ENCODE measurements around the gene SPARC.

SPARC gene

GRCh38 chr5:151642472-151643140 lies 44.1 kb downstream of the SPARC start:
- TF ChIP-seq, protein P1, sequence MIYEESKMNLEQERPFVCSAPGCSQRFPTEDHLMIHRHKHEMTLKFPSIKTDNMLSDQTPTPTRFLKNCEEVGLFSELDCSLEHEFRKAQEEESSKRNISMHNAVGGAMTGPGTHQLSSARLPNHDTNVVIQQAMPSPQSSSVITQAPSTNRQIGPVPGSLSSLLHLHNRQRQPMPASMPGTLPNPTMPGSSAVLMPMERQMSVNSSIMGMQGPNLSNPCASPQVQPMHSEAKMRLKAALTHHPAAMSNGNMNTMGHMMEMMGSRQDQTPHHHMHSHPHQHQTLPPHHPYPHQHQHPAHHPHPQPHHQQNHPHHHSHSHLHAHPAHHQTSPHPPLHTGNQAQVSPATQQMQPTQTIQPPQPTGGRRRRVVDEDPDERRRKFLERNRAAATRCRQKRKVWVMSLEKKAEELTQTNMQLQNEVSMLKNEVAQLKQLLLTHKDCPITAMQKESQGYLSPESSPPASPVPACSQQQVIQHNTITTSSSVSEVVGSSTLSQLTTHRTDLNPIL (CRISPR knock-in tag; IDR thresholded peaks at IDR 0.05; ENCODE audit: low read depth): no peak
- TF ChIP-seq ZC3H10 (CRISPR knock-in tag; IDR thresholded peaks at IDR 0.05) (no peak), ARNTL (CRISPR knock-in tag; IDR thresholded peaks at IDR 0.05; ENCODE audit: borderline replicate concordance, low read depth) (no peak), ESRRG (CRISPR knock-in tag; IDR thresholded peaks at IDR 0.05) (no peak), SNAI2 (CRISPR knock-in tag; IDR thresholded peaks at IDR 0.05) (no peak), TCF4 (CRISPR knock-in tag; IDR thresholded peaks at IDR 0.05; ENCODE audit: borderline replicate concordance) (no peak), ZFP30 (CRISPR knock-in tag; IDR thresholded peaks at IDR 0.05) (no peak), GLIS3 (CRISPR knock-in tag; IDR thresholded peaks at IDR 0.05) (no peak), CSRNP3 (CRISPR knock-in tag; IDR thresholded peaks at IDR 0.05) (no peak), RARB (CRISPR knock-in tag; IDR thresholded peaks at IDR 0.05) (no peak)

DNA sequence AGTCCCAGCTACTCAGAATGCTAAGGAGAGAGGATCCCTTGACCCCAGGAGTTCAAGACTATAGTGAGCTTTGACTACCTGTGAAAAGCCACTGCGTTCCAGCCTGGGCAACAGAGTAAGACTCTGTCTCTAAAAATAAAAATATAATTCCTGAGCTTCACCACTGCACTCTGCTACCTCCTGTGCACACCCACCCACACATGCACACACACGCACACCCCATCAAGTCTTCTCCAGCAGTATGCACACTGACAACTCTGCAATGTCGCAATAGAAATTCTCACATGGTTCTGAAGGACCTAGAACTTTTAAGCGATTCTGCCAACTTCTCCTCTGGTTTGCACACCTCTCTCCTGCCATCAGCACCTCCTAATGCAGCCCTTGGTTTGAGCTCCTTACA lies 48.1 kb downstream of the SPARC start:
- ATAC-seq: no peak
- TF ChIP-seq ARNTL (CRISPR knock-in tag; IDR thresholded peaks at IDR 0.05; ENCODE audit: borderline replicate concordance, low read depth) (no peak), BACH2 (CRISPR knock-in tag; IDR thresholded peaks at IDR 0.05; ENCODE audit: borderline replicate concordance) (no peak), CSDC2 (CRISPR knock-in tag; IDR thresholded peaks at IDR 0.05) (no peak), OSR1 (CRISPR knock-in tag; IDR thresholded peaks at IDR 0.05) (no peak), ZFP3 (CRISPR knock-in tag; IDR thresholded peaks at IDR 0.05) (no peak), SNAI2 (CRISPR knock-in tag; IDR thresholded peaks at IDR 0.05) (no peak), ZFP30 (CRISPR knock-in tag; IDR thresholded peaks at IDR 0.05) (no peak), PPARA (CRISPR knock-in tag; IDR thresholded peaks at IDR 0.05; ENCODE audit: borderline replicate concordance) (no peak), CSRNP3 (CRISPR knock-in tag; IDR thresholded peaks at IDR 0.05) (no peak), TSHZ2 (CRISPR knock-in tag; IDR thresholded peaks at IDR 0.05) (no peak), TOX (CRISPR knock-in tag; IDR thresholded peaks at IDR 0.05; ENCODE audit: borderline replicate concordance) (no peak), ISL1 (CRISPR knock-in tag; IDR thresholded peaks at IDR 0.05) (no peak), ZNF8 (CRISPR knock-in tag; IDR thresholded peaks at IDR 0.05) (no peak), POU6F1 (CRISPR knock-in tag; IDR thresholded peaks at IDR 0.05; ENCODE audit: borderline replicate concordance, low read depth) (no peak), RARB (CRISPR knock-in tag; IDR thresholded peaks at IDR 0.05) (no peak), GLIS3 (CRISPR knock-in tag; IDR thresholded peaks at IDR 0.05) (no peak), ZC3H10 (CRISPR knock-in tag; IDR thresholded peaks at IDR 0.05) (no peak)

More at GRCh38 chr5:151642472-151643140, 44.1 kb downstream of the SPARC start:
- no peak for ATAC-seq

DNA sequence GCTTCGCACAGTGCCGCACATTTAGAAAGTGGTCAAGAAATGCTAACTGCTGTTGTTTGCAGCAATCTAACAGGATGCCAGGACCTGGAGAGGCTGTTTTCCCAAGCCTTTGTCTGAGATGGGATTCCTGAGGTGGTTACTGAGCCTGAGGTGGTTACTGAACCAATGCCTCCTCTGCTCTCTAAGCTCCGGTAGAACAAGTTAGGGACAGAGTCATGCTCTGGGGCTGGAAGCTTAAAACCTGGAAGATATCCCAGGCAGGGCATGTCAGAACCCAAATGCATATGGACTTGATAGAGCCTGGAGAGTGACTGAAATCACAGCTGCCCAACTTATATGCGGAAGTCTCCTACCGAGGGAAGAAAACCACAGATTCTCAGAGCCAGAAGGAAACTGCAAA lies 49.0 kb downstream of the SPARC start:
- ATAC-seq: no peak
- TF ChIP-seq ISL1 (CRISPR knock-in tag; IDR thresholded peaks at IDR 0.05) (no peak), OSR1 (CRISPR knock-in tag; IDR thresholded peaks at IDR 0.05) (no peak), PATZ1 (CRISPR knock-in tag; IDR thresholded peaks at IDR 0.05; ENCODE audit: borderline replicate concordance) (no peak), SNAI2 (CRISPR knock-in tag; IDR thresholded peaks at IDR 0.05) (no peak), ZNF565 (CRISPR knock-in tag; conservative IDR thresholded peaks at IDR 0.05; ENCODE audit: low read depth) (no peak), POU6F1 (CRISPR knock-in tag; IDR thresholded peaks at IDR 0.05; ENCODE audit: borderline replicate concordance, low read depth) (no peak), ARNTL (CRISPR knock-in tag; IDR thresholded peaks at IDR 0.05; ENCODE audit: borderline replicate concordance, low read depth) (no peak), ZNF70 (CRISPR knock-in tag; IDR thresholded peaks at IDR 0.05) (no peak), GLIS3 (CRISPR knock-in tag; IDR thresholded peaks at IDR 0.05) (no peak), PPARA (CRISPR knock-in tag; IDR thresholded peaks at IDR 0.05; ENCODE audit: borderline replicate concordance) (no peak), RARB (CRISPR knock-in tag; IDR thresholded peaks at IDR 0.05) (no peak), CSDC2 (CRISPR knock-in tag; IDR thresholded peaks at IDR 0.05) (no peak), TCF4 (CRISPR knock-in tag; IDR thresholded peaks at IDR 0.05; ENCODE audit: borderline replicate concordance) (no peak), ESRRG (CRISPR knock-in tag; IDR thresholded peaks at IDR 0.05) (no peak)
